Measurements from ENCODE around the gene DCP1A. TPM values are rescaled to one million over a fixed set of nuclear protein-coding genes. Genes with fewer than 3 reads are reported as not detected.

Gene DCP1A
- total and polyA plus RNA-seq, 9 of the 15 experiments (the other 6 are each of a cell fraction or from before 2014, with no cell fraction given), result 6.6 to 33.7 (median 13.3) TPM

DNA sequence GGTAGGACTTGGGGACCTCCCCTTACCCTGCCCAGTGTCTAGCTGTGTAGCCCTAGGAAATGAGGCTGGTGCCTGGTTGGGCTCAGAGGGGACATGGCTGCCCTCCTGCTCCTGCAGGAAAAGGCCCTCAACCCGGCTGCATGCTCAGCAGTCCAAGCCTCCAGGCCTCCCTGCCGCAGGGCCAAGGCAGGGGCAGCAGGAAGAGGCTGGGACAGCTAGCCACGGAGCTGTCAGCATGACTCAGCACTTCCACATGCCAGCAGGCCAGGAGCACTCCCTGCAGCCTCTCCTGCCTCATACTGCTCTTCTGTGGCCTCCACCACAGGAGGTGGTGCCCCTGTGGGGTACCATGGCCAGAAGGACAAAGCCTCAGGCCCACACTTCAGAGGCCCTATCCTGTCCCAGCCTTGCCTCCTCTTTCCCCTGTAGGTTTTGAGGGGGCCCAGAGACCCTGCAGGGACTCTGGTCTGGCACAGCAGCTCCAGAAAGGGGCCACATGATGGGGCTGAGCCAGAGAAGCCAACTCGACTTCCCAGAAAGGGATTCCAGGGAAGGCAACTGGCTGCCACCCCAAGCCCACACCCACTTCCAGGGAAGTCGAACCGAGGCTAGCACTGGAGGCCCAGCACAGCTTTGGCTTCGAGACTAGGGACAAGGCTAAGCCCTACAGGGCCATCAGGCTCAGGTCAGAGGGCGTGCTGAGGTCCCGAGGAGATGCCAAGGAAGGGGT lies 111.1 kb downstream of the DCP1A start (continued):
- 0 out of 2 replicates have a peak, but pooled peaks have one; percentile 44 for TF ChIP-seq ZNF830 (CRISPR knock-in tag; IDR thresholded peaks at IDR 0.05)
- no peak for TF ChIP-seq FOS (IDR thresholded peaks at IDR 0.05; ENCODE audit: extremely low read depth, insufficient read length)
- no peak for TF ChIP-seq ZSCAN32 (CRISPR knock-in tag; IDR thresholded peaks at IDR 0.05)
- no peak for TF ChIP-seq DIDO1 (tag; IDR thresholded peaks at IDR 0.05; ENCODE audit: low read depth)
- TF ChIP-seq RBM14 (IDR thresholded peaks at IDR 0.05; ENCODE audit: borderline replicate concordance, insufficient read depth, low read depth, low read length), result no peak
- TF ChIP-seq SMAD4 (CRISPR knock-in tag; conservative IDR thresholded peaks at IDR 0.05), result peak; percentile 82
- 0 out of 6 replicates have a peak, but pooled peaks of 1 of the 3 experiments have one; percentile 36 for TF ChIP-seq ZBTB11 (CRISPR knock-in tag; IDR thresholded peaks at IDR 0.05)
- no peak for TF ChIP-seq POLR2H (tag; IDR thresholded peaks at IDR 0.05; ENCODE audit: low read depth)
- no peak for TF ChIP-seq KLF6 (CRISPR knock-in tag; IDR thresholded peaks at IDR 0.05; ENCODE audit: borderline replicate concordance)
- TF ChIP-seq MAFF (IDR thresholded peaks at IDR 0.05; ENCODE audit: low read length), result peak; percentile 89
- TF ChIP-seq, protein P1, sequence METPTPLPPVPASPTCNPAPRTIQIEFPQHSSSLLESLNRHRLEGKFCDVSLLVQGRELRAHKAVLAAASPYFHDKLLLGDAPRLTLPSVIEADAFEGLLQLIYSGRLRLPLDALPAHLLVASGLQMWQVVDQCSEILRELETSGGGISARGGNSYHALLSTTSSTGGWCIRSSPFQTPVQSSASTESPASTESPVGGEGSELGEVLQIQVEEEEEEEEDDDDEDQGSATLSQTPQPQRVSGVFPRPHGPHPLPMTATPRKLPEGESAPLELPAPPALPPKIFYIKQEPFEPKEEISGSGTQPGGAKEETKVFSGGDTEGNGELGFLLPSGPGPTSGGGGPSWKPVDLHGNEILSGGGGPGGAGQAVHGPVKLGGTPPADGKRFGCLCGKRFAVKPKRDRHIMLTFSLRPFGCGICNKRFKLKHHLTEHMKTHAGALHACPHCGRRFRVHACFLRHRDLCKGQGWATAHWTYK (CRISPR knock-in tag; IDR thresholded peaks at IDR 0.05), result peak; percentile 87
- peak; percentile 95 for TF ChIP-seq MAFK (IDR thresholded peaks at IDR 0.05; ENCODE audit: low read length)
- TF ChIP-seq, protein P2, sequence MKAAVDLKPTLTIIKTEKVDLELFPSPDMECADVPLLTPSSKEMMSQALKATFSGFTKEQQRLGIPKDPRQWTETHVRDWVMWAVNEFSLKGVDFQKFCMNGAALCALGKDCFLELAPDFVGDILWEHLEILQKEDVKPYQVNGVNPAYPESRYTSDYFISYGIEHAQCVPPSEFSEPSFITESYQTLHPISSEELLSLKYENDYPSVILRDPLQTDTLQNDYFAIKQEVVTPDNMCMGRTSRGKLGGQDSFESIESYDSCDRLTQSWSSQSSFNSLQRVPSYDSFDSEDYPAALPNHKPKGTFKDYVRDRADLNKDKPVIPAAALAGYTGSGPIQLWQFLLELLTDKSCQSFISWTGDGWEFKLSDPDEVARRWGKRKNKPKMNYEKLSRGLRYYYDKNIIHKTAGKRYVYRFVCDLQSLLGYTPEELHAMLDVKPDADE (conservative IDR thresholded peaks at IDR 0.05; ENCODE audit: control insufficient read depth, low read depth, low read length), result no peak
- TF ChIP-seq, protein P3, sequence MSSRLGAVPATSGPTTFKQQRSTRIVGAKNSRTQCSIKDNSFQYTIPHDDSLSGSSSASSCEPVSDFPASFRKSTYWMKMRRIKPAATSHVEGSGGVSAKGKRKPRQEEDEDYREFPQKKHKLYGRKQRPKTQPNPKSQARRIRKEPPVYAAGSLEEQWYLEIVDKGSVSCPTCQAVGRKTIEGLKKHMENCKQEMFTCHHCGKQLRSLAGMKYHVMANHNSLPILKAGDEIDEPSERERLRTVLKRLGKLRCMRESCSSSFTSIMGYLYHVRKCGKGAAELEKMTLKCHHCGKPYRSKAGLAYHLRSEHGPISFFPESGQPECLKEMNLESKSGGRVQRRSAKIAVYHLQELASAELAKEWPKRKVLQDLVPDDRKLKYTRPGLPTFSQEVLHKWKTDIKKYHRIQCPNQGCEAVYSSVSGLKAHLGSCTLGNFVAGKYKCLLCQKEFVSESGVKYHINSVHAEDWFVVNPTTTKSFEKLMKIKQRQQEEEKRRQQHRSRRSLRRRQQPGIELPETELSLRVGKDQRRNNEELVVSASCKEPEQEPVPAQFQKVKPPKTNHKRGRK (tag; IDR thresholded peaks at IDR 0.05), result no peak
- TF ChIP-seq, protein P4, sequence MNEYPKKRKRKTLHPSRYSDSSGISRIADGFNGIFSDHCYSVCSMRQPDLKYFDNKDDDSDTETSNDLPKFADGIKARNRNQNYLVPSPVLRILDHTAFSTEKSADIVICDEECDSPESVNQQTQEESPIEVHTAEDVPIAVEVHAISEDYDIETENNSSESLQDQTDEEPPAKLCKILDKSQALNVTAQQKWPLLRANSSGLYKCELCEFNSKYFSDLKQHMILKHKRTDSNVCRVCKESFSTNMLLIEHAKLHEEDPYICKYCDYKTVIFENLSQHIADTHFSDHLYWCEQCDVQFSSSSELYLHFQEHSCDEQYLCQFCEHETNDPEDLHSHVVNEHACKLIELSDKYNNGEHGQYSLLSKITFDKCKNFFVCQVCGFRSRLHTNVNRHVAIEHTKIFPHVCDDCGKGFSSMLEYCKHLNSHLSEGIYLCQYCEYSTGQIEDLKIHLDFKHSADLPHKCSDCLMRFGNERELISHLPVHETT (CRISPR knock-in tag; conservative IDR thresholded peaks at IDR 0.05 in 1 of 2, IDR thresholded peaks at IDR 0.05 in 1 of 2), result peak in 1 of 2 experiments; percentile 53; a peak in 1 of 4 replicates

Measured in K562 (cell line).